A673 (cell line): Measurements from ENCODE around the gene RBM45.

Source experiments
- CTCF ChIP-seq: fragments of 300-800, 200-600 bp; sonication (generic); conservative IDR thresholded peaks from 2 replicates; pipeline ENCODE4 v1.5.1; 2017; ENCODE audit warnings: low read depth, mild to moderate bottlenecking, antibody characterized with exemption, low read length, moderate library complexity, mixed read lengths
- EZH2 ChIP-seq: fragments of 200-600 bp; sonication (generic); IDR thresholded peaks from 2 replicates; pipeline ENCODE4 v1.6.1; 2017; ENCODE audit warnings: borderline replicate concordance, low read depth, mild to moderate bottlenecking, mixed read lengths, antibody characterized with exemption, low read length; ENCODE audit not compliant: poor library complexity, severe bottlenecking

GRCh38 chr2:178152542-178152941 lies 40.3 kb downstream of the RBM45 start:
- TF ChIP-seq CTCF (no peak), EZH2 (no peak)
